ENCODE results near the gene MAGEB10.
"Not testable (repeated sequence)": the region's sequence is repeated elsewhere in the genome, so short reads cannot be mapped to it uniquely, and the experiment has no call there.

Gene MAGEB10, protein sequence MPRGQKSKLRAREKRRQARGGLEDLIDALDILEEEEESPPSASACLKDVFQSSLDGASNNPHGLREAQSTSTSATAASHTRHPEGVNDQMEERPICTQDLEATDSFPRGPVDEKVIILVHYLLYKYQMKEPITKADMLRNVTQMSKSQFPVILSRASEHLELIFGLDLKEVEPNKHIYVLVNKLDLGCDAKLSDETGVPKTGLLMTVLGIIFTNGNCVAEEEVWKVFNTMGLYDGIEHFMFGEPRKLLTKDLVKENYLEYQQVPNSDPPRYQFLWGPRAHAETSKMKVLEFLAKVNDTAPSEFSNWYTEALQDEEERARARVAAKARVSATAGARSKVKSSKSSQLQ

DNA sequence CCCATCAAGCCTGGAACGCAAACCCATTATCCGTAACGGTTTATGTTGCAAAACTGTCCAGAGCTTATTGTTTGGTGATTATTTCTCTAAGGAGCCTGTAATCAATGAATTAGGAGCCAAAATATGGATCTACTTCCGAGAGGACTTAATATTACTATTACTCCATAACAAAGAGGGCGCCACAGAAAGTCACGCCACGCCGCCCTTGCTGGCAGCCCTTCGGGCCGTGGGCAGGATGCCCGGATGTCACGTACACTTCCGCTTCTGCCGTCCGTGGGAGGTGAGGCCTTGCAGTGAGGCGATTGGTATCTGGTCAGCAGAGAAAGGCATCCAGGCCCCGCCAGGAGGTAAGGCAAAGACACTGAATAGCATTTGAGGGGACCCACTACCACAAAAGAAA, at the start of gene MAGEB10:
MAGEB10 (plus strand) TSS at position 301 of the 400 bp plus-strand sequence. CDS start 13,317 bp downstream, outside the sequence.
- DNase-seq (ENCODE audit: low spot score): no peak

DNA sequence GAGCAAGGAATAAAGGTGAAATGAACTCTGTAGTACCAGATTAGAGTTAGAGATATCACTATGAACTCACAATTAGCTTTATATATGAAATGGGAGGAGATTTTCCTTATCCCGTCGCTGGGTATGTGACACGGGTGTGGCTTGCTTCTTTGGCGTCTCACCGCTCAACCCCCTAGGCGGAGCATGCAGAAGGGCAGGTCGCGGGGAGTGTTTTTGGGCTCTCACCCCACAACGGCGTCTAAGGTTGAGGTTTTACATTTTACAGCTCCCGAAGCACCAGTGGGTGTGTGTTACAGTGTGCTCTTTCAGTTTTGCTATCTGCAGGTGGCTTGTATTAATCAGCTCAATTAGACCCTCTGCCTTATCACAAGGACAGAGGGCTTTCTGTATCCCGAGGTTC, 42.1 kb upstream of the MAGEB10 start:
- no peak for DNase-seq (ENCODE audit: low spot score)

DNA sequence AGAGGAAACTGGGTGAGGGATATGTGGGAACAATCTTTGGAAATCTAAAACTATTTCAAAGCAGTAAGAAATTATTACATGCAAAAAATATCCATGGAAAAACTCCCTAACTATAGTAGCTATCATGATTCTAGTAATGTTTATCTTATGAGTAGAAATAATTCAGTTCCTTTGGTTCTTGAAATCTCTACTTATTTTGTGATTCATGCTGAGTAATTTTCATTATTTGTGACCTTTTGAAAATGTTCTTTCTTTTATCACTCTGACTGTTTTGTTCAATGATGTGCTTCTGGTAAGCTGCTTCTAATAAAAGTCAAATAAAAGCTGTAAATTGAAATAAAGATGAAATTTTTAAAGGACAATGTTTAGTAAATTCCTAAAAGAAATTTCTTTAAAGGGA, 40.4 kb upstream of the MAGEB10 start:
- no peak for DNase-seq (ENCODE audit: low spot score)

DNA sequence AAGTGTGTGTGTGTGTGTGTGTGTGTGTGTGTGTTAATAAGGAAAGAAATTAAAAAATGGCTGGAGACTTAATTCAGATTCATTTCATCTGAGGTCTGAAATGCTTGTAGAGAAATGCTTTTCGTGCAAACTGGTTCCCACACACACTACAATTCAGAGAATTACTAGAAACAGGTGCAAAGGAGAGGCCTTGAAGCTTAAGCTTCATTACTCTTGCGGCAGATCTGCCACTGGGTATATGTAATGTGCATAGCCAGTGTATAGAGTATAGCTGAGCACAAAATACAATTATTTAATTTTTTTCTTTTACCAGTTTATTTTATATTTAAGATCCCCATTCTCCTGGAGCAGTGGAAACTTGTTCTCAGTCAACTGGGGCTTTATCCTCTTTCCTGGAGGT, 31.8 kb upstream of the MAGEB10 start:
- no peak for DNase-seq (ENCODE audit: low spot score)

DNA sequence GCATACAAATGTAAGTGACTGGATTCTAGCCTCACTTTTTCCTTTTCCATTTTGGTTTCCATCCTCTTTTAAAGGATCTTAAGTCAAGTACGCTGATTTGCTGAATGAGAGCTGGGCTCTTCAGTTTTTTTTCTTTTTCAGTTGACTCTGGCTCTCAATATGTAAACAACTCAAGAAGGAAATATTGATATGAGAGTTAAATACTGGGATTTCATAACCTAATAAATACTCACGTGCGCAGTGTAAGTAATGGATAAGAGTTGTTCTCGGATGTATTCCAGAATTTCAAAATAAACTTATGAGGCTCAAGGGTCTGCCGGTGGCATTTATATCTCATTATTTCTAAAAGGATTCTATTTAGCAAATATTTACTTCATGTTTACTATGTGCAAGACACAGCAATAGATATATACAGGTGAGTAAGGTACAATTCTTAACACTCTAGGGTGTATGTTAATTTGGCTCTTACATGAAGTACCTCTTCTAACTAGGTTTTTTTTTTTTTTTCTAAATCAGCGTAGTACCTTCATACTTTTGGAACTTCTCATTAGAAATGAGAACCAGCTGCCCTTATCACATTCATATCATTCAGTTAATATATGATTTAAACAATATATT, 11.0 kb upstream of the MAGEB10 start:
- no peak for DNase-seq (ENCODE audit: low spot score)

DNA sequence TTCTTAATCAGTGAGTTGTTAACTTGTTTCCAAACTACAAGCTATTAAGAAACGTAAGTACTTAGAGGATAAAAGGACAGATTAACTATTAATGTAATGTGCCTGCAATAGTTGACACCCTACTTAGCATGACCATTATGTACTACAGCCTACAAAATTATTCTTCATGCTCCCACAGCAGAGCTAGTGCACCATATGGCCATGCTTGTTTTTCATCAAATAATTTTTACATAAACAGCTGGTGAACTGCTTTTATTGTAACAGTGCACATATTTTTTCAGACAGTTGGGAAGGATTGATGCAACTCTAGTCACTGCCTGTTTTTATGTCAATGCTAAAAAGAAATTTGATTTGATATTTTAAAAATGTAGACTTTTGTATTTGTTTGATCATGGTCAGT, 10.2 kb upstream of the MAGEB10 start:
- DNase-seq (ENCODE audit: low spot score): no peak

DNA sequence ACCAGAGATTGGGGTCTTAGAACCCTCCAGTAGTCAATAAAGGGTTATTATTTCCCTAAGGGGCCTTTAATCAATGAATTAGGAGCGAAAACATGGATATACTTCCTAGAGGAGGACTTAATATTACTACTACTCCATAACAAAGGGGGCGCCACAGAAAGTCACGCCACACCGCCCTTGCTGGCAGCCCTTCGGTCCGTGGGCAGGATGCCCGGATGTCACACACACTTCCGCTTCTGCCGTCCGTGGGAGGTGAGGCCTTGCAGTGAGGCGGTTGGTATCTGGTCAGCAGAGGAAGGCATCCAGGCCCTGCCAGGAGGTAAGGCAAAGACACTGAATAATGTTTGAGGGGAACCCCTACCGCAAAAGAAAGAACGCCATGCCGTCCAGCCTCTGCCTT, 436 bp downstream of the MAGEB10 start:
- DNase-seq (ENCODE audit: low spot score): no peak

DNA sequence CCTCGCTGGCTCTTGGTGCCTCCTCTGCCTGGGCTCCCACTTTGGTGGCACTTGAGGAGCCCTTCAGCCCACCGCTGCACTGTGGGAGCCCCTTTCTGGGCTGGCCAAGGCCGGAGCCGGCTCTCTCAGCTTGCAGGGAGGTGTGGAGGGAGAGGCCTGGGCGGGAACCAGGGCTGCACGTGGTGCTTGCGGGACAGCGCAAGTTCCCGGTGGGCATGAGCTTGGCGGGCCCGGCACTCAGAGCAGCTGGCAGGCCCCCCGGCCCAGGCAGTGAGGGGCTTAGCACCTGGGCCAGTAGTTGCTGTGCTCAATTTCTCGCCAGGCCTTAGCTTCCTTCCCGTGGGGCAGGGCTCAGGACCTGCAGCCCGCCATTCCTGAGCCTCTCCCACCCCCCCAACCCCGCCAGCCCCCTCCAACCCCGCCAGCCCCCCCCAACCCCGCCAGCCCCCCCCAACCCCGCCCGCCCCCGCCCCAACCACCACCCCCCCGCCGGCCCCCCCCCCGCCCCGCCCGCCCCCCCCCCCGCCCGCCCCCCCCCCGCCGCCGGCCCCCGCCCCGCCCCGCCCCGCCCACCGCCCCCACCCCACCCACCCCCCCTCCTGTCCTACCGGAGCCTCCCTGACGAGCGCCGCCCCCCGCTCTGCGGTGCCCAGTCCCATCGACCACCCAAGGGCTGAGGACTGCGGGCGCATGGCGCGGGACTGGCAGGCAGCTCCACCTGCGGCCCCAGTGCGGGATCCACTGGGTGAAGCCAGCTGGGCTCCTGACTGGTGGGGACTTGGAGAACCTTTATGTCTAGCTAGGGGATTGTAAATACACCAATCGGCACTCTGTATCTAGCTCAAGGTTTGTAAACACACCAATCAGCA, 1.4 kb downstream of the MAGEB10 start:
- not testable (repeated sequence) for DNase-seq (ENCODE audit: low spot score)

DNA sequence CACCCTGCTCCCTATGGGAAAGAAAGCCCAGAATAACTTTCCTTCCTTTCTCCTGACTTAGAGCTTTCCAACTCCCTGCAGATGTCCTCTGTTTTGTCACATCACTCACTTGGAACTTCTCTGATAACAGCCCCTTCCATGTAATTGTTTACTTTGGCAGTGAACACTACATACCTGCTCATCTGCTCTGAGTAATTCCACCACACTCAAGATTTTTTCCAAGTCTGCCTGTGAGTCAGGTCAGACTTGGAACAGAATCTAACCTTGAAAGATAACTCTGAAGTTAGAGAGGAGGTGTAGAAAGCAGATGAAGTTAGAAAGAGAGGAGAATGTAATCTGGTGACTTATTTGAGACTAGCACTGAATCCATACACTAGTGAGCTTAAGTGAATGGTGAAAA, 7.4 kb downstream of the MAGEB10 start:
- DNase-seq (ENCODE audit: low spot score): no peak

DNA sequence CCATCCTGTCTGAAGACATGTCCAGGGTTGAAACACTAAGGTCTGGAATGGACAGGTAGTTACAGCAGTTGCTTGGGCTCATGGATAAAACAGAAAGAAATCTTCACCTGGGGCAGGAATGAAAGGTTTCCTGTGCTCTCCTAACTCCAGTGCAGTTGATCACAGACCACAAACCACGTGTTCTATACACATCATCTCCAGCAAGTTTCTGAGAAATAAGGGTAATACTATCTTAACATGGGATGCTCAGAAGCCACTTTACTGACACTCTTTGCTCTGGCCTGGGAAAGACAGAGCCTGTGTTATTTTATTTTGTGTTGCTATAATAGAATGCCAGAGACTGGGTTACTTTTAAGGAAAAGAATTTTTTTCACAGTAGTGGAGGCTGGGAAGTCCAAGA, 16.0 kb downstream of the MAGEB10 start:
- DNase-seq (ENCODE audit: low spot score): no peak

DNA sequence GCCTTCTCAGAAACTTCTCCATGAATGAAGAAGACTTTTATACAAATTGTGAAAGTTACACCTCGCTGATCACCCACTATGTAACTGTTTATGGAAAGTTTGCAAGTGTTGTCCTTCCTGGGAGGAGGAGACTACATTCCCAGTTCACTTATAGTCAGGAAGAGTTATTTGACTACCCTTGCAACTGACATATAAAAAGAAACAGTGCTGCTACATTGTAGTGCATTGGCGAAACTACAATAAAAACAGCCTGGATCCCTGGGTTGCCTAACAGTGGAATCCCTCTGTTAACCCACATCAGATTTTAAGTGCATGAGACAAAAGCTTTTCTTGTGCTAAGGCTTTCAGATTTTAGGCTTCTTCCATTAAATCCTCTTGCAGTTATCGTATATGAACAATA, 30.4 kb downstream of the MAGEB10 start:
- DNase-seq (ENCODE audit: low spot score): no peak

DNA sequence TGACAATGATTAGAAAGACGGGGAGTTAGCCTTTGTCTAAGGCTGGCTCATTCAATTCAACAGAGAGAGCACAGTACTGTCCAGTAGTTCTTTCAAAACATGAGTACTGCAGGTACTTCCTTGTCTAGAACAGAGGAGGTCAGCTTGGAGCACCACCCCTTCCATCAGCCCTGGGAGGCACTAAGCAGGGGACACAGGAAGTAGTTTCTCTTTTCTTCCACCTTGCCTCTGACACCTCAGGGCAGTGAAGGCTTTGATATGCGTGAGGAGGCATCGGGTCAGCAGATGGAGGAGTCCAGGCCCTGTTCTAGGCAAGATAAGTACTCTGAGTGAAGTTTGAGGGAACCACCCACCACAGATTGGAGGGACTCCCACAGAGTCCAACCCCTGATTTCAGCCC, 33.1 kb downstream of the MAGEB10 start:
- DNase-seq (ENCODE audit: low spot score): no peak

DNA sequence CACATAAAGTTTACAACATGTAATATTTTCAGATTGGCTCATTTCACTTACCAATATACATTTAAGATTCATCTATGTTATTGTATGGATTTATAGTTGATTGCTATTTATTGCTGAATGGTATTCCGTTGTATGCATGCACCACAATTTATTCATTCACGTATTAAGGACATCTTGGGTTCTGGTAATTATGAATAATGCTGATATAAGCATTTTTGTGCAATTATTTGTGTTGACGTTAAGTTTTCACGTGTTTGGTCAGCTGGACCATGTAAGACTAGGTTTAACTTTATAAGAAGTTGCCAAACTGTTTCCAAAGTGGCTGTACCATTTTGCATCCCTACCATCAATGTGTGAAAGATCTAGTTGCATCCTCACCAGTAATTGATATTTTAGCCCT, 35.1 kb downstream of the MAGEB10 start:
- no peak for DNase-seq (ENCODE audit: low spot score)

DNA sequence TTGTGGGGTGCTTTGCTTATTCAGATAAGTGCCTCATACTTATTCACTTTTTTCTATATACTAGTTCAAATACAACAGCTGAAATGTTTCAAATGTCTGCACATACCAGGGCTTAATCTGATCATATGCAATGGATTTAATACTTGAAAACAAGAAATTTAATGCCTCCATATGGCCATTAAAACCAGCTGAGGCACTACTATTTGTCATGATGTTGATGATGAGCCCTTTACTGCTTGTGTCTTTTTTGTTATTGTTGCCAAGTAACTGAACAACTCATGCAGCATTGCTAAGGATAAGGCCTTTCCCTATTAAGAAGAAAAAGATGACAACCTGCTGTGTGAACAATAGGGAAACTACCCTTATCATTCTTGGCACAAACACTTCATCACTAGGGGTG, 52.5 kb downstream of the MAGEB10 start:
- DNase-seq (ENCODE audit: low spot score): no peak

DNA sequence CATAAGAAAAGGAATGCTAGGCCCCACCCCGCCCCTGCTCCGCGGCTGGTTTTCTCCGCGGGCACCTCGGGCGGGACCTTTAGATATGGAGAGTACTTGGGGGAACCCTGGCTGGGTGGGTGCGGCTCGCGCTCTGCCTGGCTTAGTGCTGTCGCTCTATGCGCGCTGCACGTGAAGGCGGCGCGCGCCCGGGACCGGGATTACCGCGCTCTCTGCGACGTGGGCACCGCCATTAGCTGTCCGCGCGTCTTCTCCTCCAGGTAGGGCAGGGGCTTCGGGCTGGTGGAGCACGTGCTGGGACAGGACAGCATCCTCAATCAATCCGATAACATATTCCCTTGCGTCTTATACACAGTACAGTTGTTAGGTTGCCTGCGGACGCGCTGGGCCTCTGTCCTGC, 56.0 kb downstream of the MAGEB10 start:
- DNase-seq (ENCODE audit: low spot score): no peak

Measured in germinal center (tissue), 1 donor.